Measurements from ENCODE around the gene KLC1.

DNA sequence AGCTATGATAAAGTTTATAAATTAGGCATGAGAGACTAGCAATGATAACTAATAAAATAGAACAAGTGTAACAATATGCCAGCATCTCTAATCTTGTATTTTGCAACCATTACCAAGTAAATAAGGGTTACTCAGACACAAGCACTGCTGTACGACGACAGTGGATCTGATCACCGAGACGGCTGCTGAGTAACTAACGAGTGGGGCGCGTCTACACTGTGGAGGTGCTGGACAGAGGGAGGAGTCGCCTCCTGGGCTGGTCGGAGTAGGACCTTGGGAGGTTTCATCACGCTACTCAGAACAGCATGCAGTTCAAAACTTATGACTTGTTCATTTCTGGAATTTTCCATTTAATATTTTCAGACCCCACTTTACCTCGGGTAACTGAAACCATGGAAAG lies 47.8 kb upstream of the KLC1 start:
- TF ChIP-seq POLR2A (IDR thresholded peaks at IDR 0.05; ENCODE audit: low read length) = no peak
- TF ChIP-seq, protein P1, sequence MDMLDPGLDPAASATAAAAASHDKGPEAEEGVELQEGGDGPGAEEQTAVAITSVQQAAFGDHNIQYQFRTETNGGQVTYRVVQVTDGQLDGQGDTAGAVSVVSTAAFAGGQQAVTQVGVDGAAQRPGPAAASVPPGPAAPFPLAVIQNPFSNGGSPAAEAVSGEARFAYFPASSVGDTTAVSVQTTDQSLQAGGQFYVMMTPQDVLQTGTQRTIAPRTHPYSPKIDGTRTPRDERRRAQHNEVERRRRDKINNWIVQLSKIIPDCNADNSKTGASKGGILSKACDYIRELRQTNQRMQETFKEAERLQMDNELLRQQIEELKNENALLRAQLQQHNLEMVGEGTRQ (IDR thresholded peaks at IDR 0.05) = no peak
- TF ChIP-seq, protein P2, sequence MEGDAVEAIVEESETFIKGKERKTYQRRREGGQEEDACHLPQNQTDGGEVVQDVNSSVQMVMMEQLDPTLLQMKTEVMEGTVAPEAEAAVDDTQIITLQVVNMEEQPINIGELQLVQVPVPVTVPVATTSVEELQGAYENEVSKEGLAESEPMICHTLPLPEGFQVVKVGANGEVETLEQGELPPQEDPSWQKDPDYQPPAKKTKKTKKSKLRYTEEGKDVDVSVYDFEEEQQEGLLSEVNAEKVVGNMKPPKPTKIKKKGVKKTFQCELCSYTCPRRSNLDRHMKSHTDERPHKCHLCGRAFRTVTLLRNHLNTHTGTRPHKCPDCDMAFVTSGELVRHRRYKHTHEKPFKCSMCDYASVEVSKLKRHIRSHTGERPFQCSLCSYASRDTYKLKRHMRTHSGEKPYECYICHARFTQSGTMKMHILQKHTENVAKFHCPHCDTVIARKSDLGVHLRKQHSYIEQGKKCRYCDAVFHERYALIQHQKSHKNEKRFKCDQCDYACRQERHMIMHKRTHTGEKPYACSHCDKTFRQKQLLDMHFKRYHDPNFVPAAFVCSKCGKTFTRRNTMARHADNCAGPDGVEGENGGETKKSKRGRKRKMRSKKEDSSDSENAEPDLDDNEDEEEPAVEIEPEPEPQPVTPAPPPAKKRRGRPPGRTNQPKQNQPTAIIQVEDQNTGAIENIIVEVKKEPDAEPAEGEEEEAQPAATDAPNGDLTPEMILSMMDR (IDR thresholded peaks at IDR 0.05) = no peak
- no peak for TF ChIP-seq CHD2 (IDR thresholded peaks at IDR 0.05; ENCODE audit: low read length, partially characterized antibody)
- TF ChIP-seq, protein P3, sequence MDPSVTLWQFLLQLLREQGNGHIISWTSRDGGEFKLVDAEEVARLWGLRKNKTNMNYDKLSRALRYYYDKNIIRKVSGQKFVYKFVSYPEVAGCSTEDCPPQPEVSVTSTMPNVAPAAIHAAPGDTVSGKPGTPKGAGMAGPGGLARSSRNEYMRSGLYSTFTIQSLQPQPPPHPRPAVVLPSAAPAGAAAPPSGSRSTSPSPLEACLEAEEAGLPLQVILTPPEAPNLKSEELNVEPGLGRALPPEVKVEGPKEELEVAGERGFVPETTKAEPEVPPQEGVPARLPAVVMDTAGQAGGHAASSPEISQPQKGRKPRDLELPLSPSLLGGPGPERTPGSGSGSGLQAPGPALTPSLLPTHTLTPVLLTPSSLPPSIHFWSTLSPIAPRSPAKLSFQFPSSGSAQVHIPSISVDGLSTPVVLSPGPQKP (IDR thresholded peaks at IDR 0.05; ENCODE audit: low read depth, low read length) = no peak
- TF ChIP-seq KDM5A (IDR thresholded peaks at IDR 0.05) = no peak
- TF ChIP-seq, protein P4, sequence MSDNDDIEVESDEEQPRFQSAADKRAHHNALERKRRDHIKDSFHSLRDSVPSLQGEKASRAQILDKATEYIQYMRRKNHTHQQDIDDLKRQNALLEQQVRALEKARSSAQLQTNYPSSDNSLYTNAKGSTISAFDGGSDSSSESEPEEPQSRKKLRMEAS (IDR thresholded peaks at IDR 0.05) = no peak
- TF ChIP-seq EHMT2 (IDR thresholded peaks at IDR 0.05; ENCODE audit: low read depth) = no peak
- TF ChIP-seq RAD21 (conservative IDR thresholded peaks at IDR 0.05 in 1 of 2, IDR thresholded peaks at IDR 0.05 in 1 of 2) = no peak
- TF ChIP-seq, protein P5, sequence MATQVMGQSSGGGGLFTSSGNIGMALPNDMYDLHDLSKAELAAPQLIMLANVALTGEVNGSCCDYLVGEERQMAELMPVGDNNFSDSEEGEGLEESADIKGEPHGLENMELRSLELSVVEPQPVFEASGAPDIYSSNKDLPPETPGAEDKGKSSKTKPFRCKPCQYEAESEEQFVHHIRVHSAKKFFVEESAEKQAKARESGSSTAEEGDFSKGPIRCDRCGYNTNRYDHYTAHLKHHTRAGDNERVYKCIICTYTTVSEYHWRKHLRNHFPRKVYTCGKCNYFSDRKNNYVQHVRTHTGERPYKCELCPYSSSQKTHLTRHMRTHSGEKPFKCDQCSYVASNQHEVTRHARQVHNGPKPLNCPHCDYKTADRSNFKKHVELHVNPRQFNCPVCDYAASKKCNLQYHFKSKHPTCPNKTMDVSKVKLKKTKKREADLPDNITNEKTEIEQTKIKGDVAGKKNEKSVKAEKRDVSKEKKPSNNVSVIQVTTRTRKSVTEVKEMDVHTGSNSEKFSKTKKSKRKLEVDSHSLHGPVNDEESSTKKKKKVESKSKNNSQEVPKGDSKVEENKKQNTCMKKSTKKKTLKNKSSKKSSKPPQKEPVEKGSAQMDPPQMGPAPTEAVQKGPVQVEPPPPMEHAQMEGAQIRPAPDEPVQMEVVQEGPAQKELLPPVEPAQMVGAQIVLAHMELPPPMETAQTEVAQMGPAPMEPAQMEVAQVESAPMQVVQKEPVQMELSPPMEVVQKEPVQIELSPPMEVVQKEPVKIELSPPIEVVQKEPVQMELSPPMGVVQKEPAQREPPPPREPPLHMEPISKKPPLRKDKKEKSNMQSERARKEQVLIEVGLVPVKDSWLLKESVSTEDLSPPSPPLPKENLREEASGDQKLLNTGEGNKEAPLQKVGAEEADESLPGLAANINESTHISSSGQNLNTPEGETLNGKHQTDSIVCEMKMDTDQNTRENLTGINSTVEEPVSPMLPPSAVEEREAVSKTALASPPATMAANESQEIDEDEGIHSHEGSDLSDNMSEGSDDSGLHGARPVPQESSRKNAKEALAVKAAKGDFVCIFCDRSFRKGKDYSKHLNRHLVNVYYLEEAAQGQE (IDR thresholded peaks at IDR 0.05) = no peak

Data from A549 (cell line).